Kidney (tissue), 14 donors: ENCODE measurements around the gene CAMK2A. TPM values are rescaled to one million over a fixed set of nuclear protein-coding genes. Genes with fewer than 3 reads are reported as not detected.

Source experiments
- DNase-seq, 5 donors: peaks; one replicate each; pipeline ENCODE4 v3.0.0-alpha.2; 2013 to 2020
- FAIRE-seq: peaks from 2 replicates; lab custom pipeline; 2012; peaks lifted over from hg19 to GRCh38; lab: Jason Lieb, UNC
- H3K27ac ChIP-seq, 2 donors: one replicate each; pipeline ENCODE4 v1.7.0; 2013; ENCODE audit warnings: low read depth in 2 of 2, low read length in 2 of 2, inconsistent platforms in 1 of 2
- H3K27me3 ChIP-seq: one replicate; pipeline ENCODE4 v1.7.1; 2013; ENCODE audit warnings: low read length, inconsistent platforms; ENCODE audit not compliant: control insufficient read depth, insufficient read depth
- H3K36me3 ChIP-seq, 3 donors: one replicate each; pipeline versions ENCODE4 v1.7.0 to v1.7.1; 2013; ENCODE audit warnings: low read length in 3 of 3, control low read depth in 1 of 3, inconsistent platforms in 1 of 3; ENCODE audit not compliant: insufficient read depth in 3 of 3, control insufficient read depth in 2 of 3
- H3K4me1 ChIP-seq, 3 donors: one replicate each; pipeline versions ENCODE4 v1.7.0 to v1.7.1; 2013; ENCODE audit warnings: low read length in 3 of 3, inconsistent platforms in 1 of 3, low read depth in 1 of 3; ENCODE audit not compliant: control insufficient read depth in 2 of 3, insufficient read depth in 2 of 3
- H3K4me3 ChIP-seq, 3 donors: one replicate each; pipeline versions ENCODE4 v1.7.0 to v1.8.1; 2013; ENCODE audit warnings: low read length in 3 of 3, control low read depth in 1 of 3, inconsistent platforms in 1 of 3
- H3K9ac ChIP-seq, 3 donors: one replicate each; pipeline versions ENCODE4 v1.7.0 to v1.7.1; 2013; ENCODE audit warnings: low read length in 3 of 3, control low read depth in 1 of 3, inconsistent platforms in 1 of 3
- H3K9me3 ChIP-seq, 3 donors: one replicate each; pipeline versions ENCODE4 v1.7.0 to v1.7.1; 2013; ENCODE audit warnings: low read length in 3 of 3, control low read depth in 1 of 3, inconsistent platforms in 1 of 3; ENCODE audit not compliant: control insufficient read depth in 2 of 3, insufficient read depth in 1 of 3
- CTCF ChIP-seq: IDR thresholded peaks from 3 replicates; pipeline ENCODE4 v1.5.1; 2012; ENCODE audit warnings: mild to moderate bottlenecking, moderate library complexity, borderline replicate concordance; ENCODE audit not compliant: insufficient read depth; ENCODE audit errors: extremely low read depth
- intact Hi-C: fragments of 100-400 bp; cut with DNase I; formaldehyde crosslinking; loops from one replicate; pipeline ENCODE4 v1.11.1; 2022
- polyA plus RNA-seq: library from polyadenylated mRNA; stranded (reverse); fragments of 350-450 nt; fragmentation: Illumina TruSeq; extraction: RNeasy Lipid Tissue Mini Kit (QIAGEN cat#74804); gene quantifications from one replicate; pipeline ENCODE4 v1.2.3, GENCODE V29; 2014; ENCODE audit warnings: low read depth, low replicate concordance; ENCODE audit not compliant: insufficient read depth
- total RNA-seq: library from RNA; stranded (reverse); fragmentation: NEBNext Ultra II Directional; extraction: Animal tissue kit (Norgen Biotek cat#: 25700); gene quantifications from one replicate; pipeline ENCODE4 v1.2.1, GENCODE V29; 2021
- donor health status: control.
- donor health status: control.
- donor health status: control.
- donor health status: control.
- donor health status: control.
- donor health status: DM: yes; HTN: yes; CAD: no.
- donor health status: Normal renal cell carcinoma (clear cell type).

The CAMK2A gene
- total and polyA plus RNA-seq, 2 donors from 2014 or later, result 0.28 to 0.90 TPM

GRCh38 chr5:150188146-150188842, 101.3 kb downstream of the CAMK2A start:
- intact Hi-C loops, result no loop called here
- no peak overlapping the region for H3K27ac ChIP-seq
- H3K9me3 ChIP-seq, result no peaks in the 10 kb centered on the region
- H3K36me3 ChIP-seq, result no peaks in the 10 kb centered on the region
- H3K4me3 ChIP-seq, result no peak overlapping the region
- no peak overlapping the region for H3K9ac ChIP-seq
- peaks cover 4% of the 10 kb centered on the region for H3K27me3 ChIP-seq
- no peak for TF ChIP-seq CTCF
- no peak for DNase-seq
- FAIRE-seq, result no peak
- H3K4me1 ChIP-seq, result peaks cover 0 to 6% (median 0%) of the 10 kb centered on the region in 3 donors

DNA sequence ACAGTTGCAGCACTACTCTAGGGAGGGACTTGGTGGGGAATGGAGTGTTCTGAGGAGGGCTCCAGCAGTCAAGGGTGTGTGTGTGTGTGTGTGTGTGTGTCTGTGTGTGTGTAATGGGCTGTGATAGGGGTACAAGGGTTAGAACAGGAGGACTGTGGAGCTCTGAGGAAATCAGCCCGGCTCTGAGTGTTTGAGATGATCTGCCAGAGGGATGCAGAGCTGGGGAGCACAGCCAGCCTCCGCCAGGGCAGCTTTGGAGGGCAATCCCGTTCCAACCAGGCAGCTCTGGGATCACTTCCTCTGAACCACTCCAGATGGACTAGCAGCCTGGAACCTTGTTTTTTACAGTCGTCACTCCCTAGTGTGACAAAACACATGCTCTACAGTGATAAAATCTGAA, 102.7 kb downstream of the CAMK2A start:
- no peak overlapping the region for H3K9ac ChIP-seq
- no peak overlapping the region for H3K27ac ChIP-seq
- DNase-seq (no peak), FAIRE-seq (no peak)
- intact Hi-C loops, result no loop called here
- H3K9me3 ChIP-seq, result no peaks in the 10 kb centered on the region
- TF ChIP-seq CTCF, result no peak
- H3K4me3 ChIP-seq, result no peak overlapping the region
- no peaks in the 10 kb centered on the region for H3K36me3 ChIP-seq
- peaks cover 4% of the 10 kb centered on the region for H3K27me3 ChIP-seq
- H3K4me1 ChIP-seq, result peaks cover 0 to 6% (median 0%) of the 10 kb centered on the region in 3 donors

DNA sequence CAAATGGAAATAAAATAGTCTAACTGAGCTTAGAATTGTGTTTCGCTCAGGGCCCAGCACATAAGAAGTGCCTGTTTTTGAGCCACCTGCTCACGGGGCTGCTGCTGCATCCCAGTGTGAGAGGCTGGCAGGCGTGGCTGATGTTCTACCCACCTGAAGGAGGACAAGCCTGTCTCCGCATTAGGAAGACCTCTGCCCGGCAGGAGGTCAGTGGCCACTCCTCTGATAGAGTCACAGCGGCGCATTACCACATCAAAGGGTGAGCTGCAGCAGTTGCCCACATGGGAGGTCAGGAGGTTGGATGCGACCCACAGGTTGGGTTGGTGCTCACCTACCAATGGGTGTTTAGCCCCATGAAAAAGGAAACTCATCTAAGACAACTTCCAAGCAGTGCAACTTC, 103.4 kb downstream of the CAMK2A start:
- Histone ChIP-seq H3K27ac (no peak overlapping the region), H3K9ac (no peak overlapping the region), H3K27me3 (peaks cover 4% of the 10 kb centered on the region), H3K4me1 (peaks cover 0 to 6% (median 0%) of the 10 kb centered on the region in 3 donors), H3K4me3 (no peak overlapping the region), H3K9me3 (no peaks in the 10 kb centered on the region), H3K36me3 (no peaks in the 10 kb centered on the region)
- DNase-seq, result no peak
- FAIRE-seq, result no peak
- TF ChIP-seq CTCF, result no peak
- intact Hi-C loops, result no loop called here
